Prostate gland (tissue), 2 donors: Measurements from ENCODE around the gene TYW1B. TPM values are rescaled to one million over a fixed set of nuclear protein-coding genes. Genes with fewer than 3 reads are reported as not detected.
"Not testable (repeated sequence)": the region's sequence is repeated elsewhere in the genome, so short reads cannot be mapped to it uniquely, and the experiment has no call there.

Experiments
- DNase-seq: peaks from one replicate; pipeline ENCODE4 v3.0.0-alpha.2; 2019; ENCODE audit warnings: low spot score
- H3K27ac ChIP-seq, 2 donors: fragments of 200-600 bp; sonication (generic); 2 replicates each; pipeline ENCODE4 v1.5.1; 2017 to 2019
- H3K27me3 ChIP-seq: fragments of 200-600 bp; sonication (generic); replicated peaks from 2 replicates; pipeline ENCODE4 v1.5.1; 2019; ENCODE audit not compliant: insufficient read depth
- H3K36me3 ChIP-seq, 2 donors: fragments of 200-600 bp; sonication (generic); 1 replicate in 1 of 2; 2 replicates in 1 of 2; pipeline versions ENCODE4 v1.5.1 to v1.8.1; 2017 to 2019
- H3K4me1 ChIP-seq: fragments of 200-600 bp; sonication (generic); replicated peaks from 2 replicates; pipeline ENCODE4 v1.5.1; 2019
- H3K4me3 ChIP-seq, 2 donors: fragments of 200-600 bp; sonication (generic); 2 replicates each; pipeline ENCODE4 v1.5.1; 2017 to 2019
- H3K9me3 ChIP-seq: fragments of 200-600 bp; sonication (generic); 2 replicates; pipeline ENCODE4 v1.5.1; 2017
- CTCF ChIP-seq, 4 experiments: fragments of 200-600 bp in 2 of 4; fragments of 450-650 bp in 2 of 4; sonication (generic) in 2 of 4; IDR thresholded peaks; 1 replicate in 3 of 4; 2 replicates in 1 of 4; pipeline ENCODE4 v1.5.1; 2016 to 2019; ENCODE audit warnings: antibody characterized with exemption in 4 of 4, mild to moderate bottlenecking in 2 of 4, moderate library complexity in 2 of 4
- POLR2A ChIP-seq: fragments of 450-650 bp; IDR thresholded peaks from one replicate; pipeline ENCODE4 v1.6.1; 2016; ENCODE audit warnings: antibody characterized with exemption, mild to moderate bottlenecking
- POLR2AphosphoS5 ChIP-seq: sonication (generic); formaldehyde crosslinking; IDR thresholded peaks from one replicate; pipeline ENCODE4 v1.6.1; 2017; ENCODE audit warnings: antibody characterized with exemption
- WGBS: methylation state at CpG from one replicate; pipeline ENCODE4 v1.1.5; 2018; 5-methylcytosine and 5-hydroxymethylcytosine counted together
- intact Hi-C: fragments of 100-400 bp; cut with DNase I; formaldehyde crosslinking; loops from one replicate; pipeline ENCODE4 v1.14.2; 2022
- total RNA-seq, 2 donors: library from RNA; depleted of rRNA; stranded (reverse); fragments of >200 nt; gene quantifications; one replicate each; pipeline ENCODE4 v1.1.0, GENCODE V29; 2016

Gene TYW1B
- total RNA-seq, 2 donors from 2014 or later, result 4.3 to 8.4 TPM

GRCh38 chr7:72781161-72781560, 46.8 kb downstream of the TYW1B start:
- no peaks in the 10 kb centered on the region for H3K4me1 ChIP-seq
- intact Hi-C loops, result no loop called here
- H3K27me3 ChIP-seq, result no peaks in the 10 kb centered on the region
- no peak for DNase-seq
- H3K27ac ChIP-seq, result no peak overlapping the region
- WGBS, result 89% methylated on average over 8 of the region's 8 CpGs
- H3K9me3 ChIP-seq, result no peaks in the 10 kb centered on the region
- TF ChIP-seq CTCF (IDR thresholded peaks at IDR 0.05) (no peak), POLR2AphosphoS5 (no peak)
- H3K36me3 ChIP-seq, result no peaks in the 10 kb centered on the region
- no peak overlapping the region for H3K4me3 ChIP-seq

GRCh38 chr7:72780289-72780894, 47.6 kb downstream of the TYW1B start:
- H3K4me3 ChIP-seq, intact Hi-C loops, H3K4me1 ChIP-seq, DNase-seq, H3K36me3 ChIP-seq, H3K9me3 ChIP-seq, H3K27me3 ChIP-seq, H3K27ac ChIP-seq: not testable (repeated sequence)
- 81% methylated on average over 5 of the region's 5 CpGs for WGBS

DNA sequence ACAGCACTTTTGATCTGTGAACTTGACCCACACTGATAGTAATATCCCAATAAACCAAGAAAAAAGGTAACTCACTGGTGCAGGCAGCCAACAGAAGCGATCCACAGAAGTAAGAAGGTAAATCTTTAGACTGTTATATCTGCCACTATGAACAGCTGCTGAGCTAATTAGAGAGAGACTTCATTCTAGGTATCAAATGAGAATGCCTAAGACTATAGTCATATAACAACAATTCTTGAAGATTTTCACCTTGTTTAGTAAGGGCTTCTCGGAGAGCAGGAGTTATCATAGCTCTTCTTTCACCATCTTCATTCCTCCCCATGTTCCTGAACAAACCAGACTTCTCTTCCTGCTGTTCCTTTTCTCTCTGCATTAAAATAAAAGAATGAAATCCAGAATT, 50.8 kb downstream of the TYW1B start:
- intact Hi-C loops, H3K4me3 ChIP-seq, DNase-seq, H3K9me3 ChIP-seq, H3K27ac ChIP-seq, H3K4me1 ChIP-seq, H3K36me3 ChIP-seq, H3K27me3 ChIP-seq: not testable (repeated sequence)
- WGBS, result 92% methylated on average over 2 of the region's 2 CpGs

GRCh38 chr7:72772627-72773026, 55.4 kb downstream of the TYW1B start:
- intact Hi-C loops, result not testable (repeated sequence)

GRCh38 chr7:72766994-72767393, 61.0 kb downstream of the TYW1B start:
- H3K4me3 ChIP-seq, H3K27me3 ChIP-seq, H3K9me3 ChIP-seq, intact Hi-C loops, H3K4me1 ChIP-seq, DNase-seq, H3K27ac ChIP-seq, H3K36me3 ChIP-seq: not testable (repeated sequence)
- 88% methylated on average over 5 of the region's 5 CpGs for WGBS

More at GRCh38 chr7:72772627-72773026, 55.4 kb downstream of the TYW1B start:
- H3K9me3 ChIP-seq, H3K27ac ChIP-seq, DNase-seq, H3K36me3 ChIP-seq, H3K27me3 ChIP-seq, H3K4me3 ChIP-seq, H3K4me1 ChIP-seq: not testable (repeated sequence)
- 46% methylated on average over 2 of the region's 2 CpGs for WGBS

GRCh38 chr7:72760602-72761001, 67.4 kb downstream of the TYW1B start:
- DNase-seq, result no peak
- intact Hi-C loops, result no loop called here
- Histone ChIP-seq H3K4me1 (no peaks in the 10 kb centered on the region), H3K27ac (no peak overlapping the region), H3K27me3 (no peaks in the 10 kb centered on the region), H3K9me3 (no peaks in the 10 kb centered on the region), H3K36me3 (no peaks in the 10 kb centered on the region), H3K4me3 (no peak overlapping the region)
- TF ChIP-seq POLR2A (no peak), POLR2AphosphoS5 (no peak), CTCF (IDR thresholded peaks at IDR 0.05) (no peak)
- 90% methylated on average over 2 of the region's 2 CpGs for WGBS

- intact Hi-C loops, result no loop called here
- no peaks in the 10 kb centered on the region for H3K9me3 ChIP-seq
- no peak overlapping the region for H3K4me3 ChIP-seq
- H3K27ac ChIP-seq, result no peak overlapping the region
- no peak for TF ChIP-seq CTCF (IDR thresholded peaks at IDR 0.05)
- no peaks in the 10 kb centered on the region for H3K36me3 ChIP-seq
- no peak for DNase-seq
- 91% methylated on average over 7 of the region's 7 CpGs for WGBS
- no peaks in the 10 kb centered on the region for H3K4me1 ChIP-seq
- H3K27me3 ChIP-seq, result no peaks in the 10 kb centered on the region
These were observed 73.7 kb downstream of the TYW1B start for GRCh38 chr7:72754312-72754711.
